GM18505 (cell line): ENCODE measurements around the gene PDZD2.

Experiments
- ATAC-seq: cut with Tn5 transposase; IDR thresholded peaks from one replicate; pipeline ENCODE4 v1.9.1; 2021; ENCODE audit not compliant: unreplicated experiment
- POLR2A ChIP-seq: IDR thresholded peaks from 4 replicates; pipeline ENCODE4 v1.6.1; 2011; ENCODE audit warnings: borderline replicate concordance; ENCODE audit not compliant: insufficient read depth, insufficient read length; ENCODE audit errors: extremely low read depth

The PDZD2 gene

GRCh38 chr5:31794009-31794408, 155.1 kb downstream of the PDZD2 start:
- no peak for ATAC-seq

GRCh38 chr5:31798168-31798567, 159.2 kb downstream of the PDZD2 start:
- no peak for ATAC-seq
- TF ChIP-seq POLR2A = no peak

More at GRCh38 chr5:31794009-31794408, 155.1 kb downstream of the PDZD2 start:
- no peak for TF ChIP-seq POLR2A

GRCh38 chr5:31800351-31800750, 161.4 kb downstream of the PDZD2 start:
- ATAC-seq = no peak
- no peak for TF ChIP-seq POLR2A

GRCh38 chr5:31805785-31806400, 167.0 kb downstream of the PDZD2 start:
- TF ChIP-seq POLR2A = no peak
- no peak for ATAC-seq

GRCh38 chr5:31806561-31806960, 167.6 kb downstream of the PDZD2 start:
- ATAC-seq = no peak
- no peak for TF ChIP-seq POLR2A

- no peak for ATAC-seq
- no peak for TF ChIP-seq POLR2A
These were observed 169.0 kb downstream of the PDZD2 start for GRCh38 chr5:31807789-31808540.

GRCh38 chr5:31809050-31809870, 170.3 kb downstream of the PDZD2 start:
- no peak for TF ChIP-seq POLR2A
- ATAC-seq = no peak

GRCh38 chr5:31811210-31811609, 172.3 kb downstream of the PDZD2 start:
- ATAC-seq = no peak
- TF ChIP-seq POLR2A = no peak

GRCh38 chr5:31815376-31815775, 176.4 kb downstream of the PDZD2 start:
- no peak for TF ChIP-seq POLR2A
- no peak for ATAC-seq

- ATAC-seq = no peak
- no peak for TF ChIP-seq POLR2A
These were observed 181.1 kb downstream of the PDZD2 start for GRCh38 chr5:31819926-31820516.

- no peak for TF ChIP-seq POLR2A
- no peak for ATAC-seq
These were observed 184.5 kb downstream of the PDZD2 start for GRCh38 chr5:31823472-31823871.

GRCh38 chr5:31824869-31825517, 186.1 kb downstream of the PDZD2 start:
- no peak for TF ChIP-seq POLR2A
- no peak for ATAC-seq
